HG03064 (cell line): ENCODE measurements around the gene GFRA4.

Experiments used
- ATAC-seq: cut with Tn5 transposase; IDR thresholded peaks from one replicate; pipeline ENCODE4 v1.9.1; 2021; ENCODE audit warnings: low read depth; ENCODE audit not compliant: unreplicated experiment

GFRA4 gene

DNA sequence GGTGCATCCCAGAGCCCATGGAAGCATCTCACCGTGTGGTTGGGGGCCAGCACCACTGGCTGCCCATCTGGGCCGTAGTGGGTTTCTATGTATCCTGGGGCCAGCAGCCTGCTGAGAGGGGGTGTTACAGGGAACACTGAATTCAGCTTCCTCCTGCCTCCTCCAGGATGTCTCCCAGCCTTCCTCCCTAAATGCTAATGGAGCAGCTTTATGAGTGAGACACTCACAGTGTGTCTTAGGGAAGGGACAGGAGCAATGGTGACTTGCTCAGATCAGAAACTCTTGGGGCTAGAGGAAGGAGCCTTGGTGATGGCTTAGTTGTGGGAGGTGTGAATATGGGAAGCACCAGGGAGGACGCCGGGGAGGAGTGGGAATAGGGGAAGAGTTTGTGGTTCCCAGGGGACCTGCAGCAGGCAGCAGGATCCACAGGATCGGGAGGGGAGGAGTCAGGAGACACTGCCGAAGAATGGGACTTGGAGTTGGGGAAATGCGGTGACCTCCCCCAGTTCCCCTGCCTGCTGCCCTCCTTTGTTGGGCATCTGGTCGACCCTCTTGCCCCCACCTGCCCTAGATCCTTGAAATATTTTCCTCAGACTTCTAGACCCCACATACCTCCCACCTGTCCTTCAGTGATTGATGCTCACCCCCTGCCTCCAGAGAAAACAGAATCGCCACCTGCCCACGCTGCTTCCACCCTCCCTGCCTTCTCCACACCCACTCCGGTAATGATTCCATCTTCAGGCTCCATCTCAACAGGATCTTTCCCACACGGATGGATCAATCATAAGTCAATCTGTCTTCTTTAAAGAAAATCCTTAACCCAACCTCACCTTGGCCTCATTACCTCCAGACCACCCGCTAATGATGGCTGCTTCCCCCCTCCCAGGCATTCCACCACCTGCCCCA is 12.0 kb upstream of the GFRA4 start:
- ATAC-seq, result no peak

GRCh38 chr20:3674447-3674846 is 11.2 kb upstream of the GFRA4 start:
- no peak for ATAC-seq

DNA sequence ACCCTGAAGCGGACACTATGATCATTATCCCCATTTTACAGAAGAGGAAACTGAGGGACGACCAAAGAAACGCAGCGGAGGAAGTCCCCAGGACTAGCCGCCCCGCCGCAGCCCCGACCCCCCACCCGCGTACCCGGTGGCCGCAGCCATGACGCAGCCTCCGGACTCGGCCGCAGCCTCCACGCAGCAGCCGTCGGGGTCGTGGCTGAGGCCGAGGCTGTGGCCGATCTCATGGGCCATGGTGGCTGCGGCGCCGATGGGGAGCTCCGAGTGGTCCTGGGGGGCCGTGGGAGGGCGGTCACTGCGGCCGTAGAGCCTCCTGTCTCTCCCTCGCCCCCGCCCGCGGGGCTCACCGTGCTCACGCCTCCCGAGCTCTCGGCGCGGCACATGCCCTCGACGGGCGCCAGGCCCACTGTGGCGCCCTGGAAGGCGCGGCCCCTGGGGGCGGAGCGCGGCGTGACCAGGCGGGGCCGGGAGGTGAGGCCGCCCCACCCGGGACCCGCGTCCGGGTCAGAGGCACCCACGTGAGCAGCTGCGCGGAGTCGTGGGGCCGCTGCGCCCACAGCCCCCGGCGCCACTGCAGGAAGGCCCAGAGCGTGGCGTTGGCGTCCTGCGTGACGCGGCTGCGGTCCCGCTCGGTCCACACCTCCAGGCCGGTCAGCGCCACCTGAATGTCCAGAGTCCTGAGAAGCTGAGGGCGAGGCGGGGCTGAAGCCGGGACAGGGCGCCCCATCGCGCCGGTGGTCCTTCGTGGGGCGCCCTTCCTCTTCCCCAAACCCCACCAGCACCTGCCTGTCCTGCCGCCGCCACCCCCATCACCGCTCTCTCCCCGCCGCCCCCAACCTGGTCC is 10.2 kb upstream of the GFRA4 start:
- no peak for ATAC-seq

GRCh38 chr20:3672547-3673171 is 9.5 kb upstream of the GFRA4 start:
- no peak for ATAC-seq

DNA sequence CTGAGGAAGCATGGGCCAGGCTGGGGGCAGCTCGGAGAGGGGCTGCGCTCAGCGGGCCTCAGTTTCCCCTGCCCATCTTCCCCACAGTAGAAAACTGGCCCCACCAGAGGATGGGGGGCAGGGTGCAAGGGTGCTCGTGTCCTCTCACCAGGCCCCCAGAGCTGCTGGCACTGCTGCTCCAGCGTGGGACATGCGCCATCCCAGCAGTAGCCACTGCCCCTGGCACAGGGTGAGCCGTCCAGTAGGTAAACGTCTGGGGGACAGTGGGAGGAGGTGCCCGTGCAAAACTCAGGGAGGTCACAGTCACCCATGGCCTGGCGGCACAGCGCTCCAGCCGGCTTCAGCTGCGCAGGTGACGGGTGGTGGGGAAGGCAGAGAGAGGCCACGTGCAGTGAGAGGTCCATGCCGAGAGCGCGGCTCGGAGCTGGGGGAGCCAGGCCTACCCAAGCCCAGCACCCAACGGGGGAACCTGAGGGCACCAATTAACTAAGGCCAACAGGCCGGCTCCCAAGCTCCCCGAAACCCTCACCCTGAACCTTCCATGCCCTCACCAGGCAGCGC is 8.9 kb upstream of the GFRA4 start:
- no peak for ATAC-seq

- no peak for ATAC-seq
Measured at GRCh38 chr20:3670945-3671344, 7.7 kb upstream of the GFRA4 start.

DNA sequence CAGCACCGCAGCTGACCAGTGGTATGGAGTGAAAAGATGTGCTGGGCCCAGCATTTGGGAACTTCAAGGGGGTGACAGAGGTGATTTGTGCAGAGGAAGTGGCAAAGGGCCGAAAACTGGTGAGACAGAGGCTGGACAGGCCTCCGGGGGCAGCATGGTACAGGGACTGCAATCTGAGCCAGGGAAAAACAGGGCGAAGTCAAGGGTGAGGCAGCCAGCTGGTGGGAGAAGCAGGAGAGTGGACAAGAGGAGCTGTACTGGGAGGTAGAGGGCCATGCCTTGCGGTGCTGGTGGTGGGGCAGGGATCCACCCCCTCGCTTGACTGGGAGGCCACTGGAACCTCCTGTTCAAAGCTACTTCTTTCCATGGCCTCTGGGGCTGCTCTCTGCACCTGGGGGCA is 7.3 kb upstream of the GFRA4 start:
- ATAC-seq, result no peak

DNA sequence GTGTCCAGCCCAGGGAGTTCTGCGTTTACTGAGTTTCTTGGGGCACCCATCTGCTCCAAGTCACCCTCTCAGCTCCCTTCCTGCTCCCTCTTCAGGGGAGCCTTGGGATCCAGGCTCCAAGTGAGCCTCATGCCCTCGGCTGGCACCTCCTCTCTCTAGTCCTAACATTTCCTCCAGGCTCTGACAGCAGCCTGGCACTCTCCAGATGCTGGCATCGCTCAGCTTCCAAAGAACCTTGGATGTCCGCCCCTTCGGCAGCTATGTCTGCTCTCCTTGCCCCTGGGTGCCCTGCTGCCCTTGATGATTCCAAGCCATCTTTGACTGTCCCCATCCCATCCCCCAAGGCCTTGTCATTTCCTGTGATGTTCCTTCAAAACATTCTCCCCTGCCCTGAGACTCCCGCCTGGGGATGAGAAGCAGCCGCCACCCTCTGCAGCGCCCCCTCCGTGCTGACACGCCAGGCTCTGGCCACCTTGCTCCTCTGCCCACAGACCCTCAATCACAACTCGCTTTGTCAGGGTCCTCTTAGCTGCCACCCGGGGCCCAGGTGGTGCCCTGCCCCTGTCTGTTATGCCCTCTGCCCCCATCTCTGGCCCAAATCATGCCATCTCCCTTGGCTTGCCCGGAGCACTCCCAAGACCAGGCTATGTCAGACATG is 6.6 kb upstream of the GFRA4 start:
- no peak for ATAC-seq

DNA sequence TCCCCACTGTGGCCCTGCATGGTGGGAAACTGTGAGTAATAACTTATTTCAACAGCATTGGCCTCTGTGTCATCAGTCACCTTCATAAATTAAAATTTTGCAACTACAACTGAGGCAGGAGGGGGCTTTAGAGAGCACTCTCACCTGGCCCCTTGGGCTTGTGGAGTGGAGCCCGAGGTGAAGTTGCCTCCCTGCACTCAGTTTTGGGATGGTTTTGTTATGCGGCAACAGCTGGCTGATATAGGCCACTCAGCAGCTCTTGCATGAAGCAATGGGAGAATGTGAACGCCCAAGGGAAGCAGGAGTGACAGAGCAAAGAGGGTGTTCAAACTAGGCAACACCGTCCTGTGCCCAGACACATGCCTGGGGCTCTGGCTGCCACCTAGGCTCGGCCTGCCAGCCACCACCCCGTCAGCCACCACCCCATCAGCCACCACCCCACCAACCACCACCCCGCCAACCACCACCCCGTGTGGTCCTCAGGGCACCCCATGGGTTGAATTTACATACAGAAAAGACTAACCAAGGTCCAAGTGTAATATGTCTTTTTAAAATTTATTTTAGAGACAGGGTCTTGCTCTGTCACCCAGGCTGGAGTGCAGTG is 4.3 kb upstream of the GFRA4 start:
- ATAC-seq, result no peak

- ATAC-seq, result no peak
Measured at GRCh38 chr20:3663858-3664257, 659 bp upstream of the GFRA4 start.

GRCh38 chr20:3661814-3662665 is 1.2 kb downstream of the GFRA4 start:
- no peak for ATAC-seq

DNA sequence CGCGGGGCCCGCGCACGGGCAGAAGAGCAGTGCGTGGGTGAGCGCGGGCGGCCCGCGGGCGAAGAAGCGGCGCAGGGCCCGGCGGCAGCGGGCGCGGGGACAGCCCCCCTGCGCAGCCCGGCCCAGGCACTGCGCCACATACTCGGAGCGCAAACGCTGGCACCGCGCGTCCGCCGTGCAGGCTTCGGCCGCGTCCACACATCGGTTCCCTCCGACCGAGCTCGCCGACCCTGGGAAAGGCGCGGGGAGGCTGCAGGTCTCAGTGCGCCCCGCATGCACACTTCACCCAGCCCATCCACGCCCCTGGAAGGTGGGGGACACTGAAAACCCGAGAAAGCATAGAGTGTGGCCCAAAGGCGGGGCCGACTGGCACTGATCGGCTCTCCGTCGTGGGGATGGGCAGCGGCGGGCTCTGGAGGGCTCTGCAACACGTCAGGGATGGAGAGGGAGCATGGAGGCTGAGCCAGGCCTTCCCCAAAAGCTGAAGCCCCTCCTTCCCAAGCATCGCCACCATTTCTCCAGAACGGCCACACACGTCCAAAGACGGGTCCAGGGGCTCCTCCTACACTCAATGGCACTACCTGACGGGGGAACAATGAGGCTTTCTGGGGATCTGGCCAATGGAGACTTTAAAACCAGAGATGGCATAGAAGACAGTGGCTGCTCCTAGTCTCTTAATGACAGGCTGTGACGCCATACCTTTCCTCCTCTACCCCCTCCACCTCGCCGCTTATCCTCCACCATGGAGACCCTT is 2.0 kb downstream of the GFRA4 start:
- no peak for ATAC-seq

DNA sequence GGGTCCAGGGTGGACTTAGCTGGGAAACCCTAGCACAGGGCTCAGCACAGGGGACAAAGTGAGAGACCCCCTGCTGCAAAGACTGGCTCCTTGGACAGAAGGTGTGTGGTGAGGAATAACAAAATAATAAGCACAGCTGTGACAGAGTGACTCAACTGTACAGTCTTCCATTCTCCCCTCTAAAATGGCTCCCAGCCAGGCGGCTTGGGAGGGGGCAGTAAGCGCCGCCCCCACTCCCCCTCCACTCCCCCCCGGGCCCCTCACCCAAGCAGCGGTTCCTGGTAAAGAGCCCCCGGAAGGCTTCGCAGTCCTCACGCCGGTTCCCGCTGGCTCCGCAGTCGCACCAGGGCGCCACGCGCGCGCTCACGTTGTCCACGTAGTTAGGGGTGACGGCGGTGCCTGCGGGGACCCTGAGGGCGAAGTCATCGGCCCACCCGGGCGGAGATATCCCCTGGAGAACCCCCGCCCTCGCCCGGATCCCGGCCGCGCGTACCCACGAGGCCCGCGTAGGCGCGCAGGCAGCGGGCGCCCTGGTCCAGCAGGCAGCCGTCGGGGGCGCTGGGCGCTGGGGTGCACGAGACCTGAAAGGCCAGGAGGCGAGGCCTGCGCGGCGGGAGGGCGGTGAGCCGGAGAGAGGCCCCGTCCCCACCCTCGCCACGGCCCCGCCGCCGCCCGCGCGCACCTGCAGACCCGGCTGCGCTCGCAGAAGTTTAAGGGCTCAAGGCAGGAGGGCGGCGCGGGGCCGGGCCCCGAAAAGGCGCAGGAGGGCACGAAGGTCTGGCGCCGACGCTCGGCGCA is 2.7 kb downstream of the GFRA4 start:
- ATAC-seq, result no peak

- no peak for ATAC-seq
Measured at GRCh38 chr20:3659492-3660261, 3.5 kb downstream of the GFRA4 start.

GRCh38 chr20:3658716-3659491 is 4.3 kb downstream of the GFRA4 start:
- peak; percentile 91 for ATAC-seq
